ENCODE data around the gene PPP1R37. TPM values are rescaled to one million over a fixed set of nuclear protein-coding genes. Genes with fewer than 3 reads are reported as not detected.

PPP1R37 gene
- total and polyA plus RNA-seq, 4 donors = 1.8 to 10.4 (median 9.3) TPM

DNA sequence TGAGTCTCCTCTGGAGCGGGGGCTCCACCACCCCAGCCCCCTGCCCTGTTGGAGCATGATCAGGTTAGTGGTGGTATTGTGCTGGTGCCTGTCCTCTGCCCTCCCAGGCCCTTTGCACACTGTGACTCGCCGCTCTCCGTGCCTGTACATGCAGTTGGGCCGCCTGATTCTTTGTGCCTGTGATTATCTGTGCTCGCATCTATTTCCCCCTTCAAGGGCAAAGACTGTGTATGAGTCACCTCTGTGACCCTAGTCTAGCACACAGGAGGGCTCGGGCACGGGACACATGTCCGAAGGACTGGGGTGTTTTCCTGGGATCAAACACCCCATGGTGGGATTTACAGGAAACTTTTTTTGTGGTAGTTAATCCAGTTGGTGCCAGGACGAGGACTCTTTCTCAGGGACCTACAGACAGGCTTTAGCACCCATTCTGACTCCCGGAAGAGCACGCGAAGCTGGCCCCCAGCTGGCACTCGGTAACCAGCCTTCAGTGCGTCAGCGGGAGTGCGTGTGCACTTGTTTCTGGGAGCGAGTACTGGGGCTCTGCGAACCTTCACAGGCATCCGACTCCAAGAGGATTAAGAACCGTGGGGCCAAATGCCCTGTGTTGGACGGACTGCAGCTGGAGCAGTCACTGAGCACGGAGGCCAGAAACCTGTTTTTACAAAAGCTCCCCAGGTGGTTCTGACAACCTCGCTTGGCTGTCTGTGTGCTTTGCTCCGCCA is 6.7 kb downstream of the PPP1R37 start:
- Histone ChIP-seq H3K9ac (ENCODE audit: low read depth in 1 of 2, low read length in 2 of 2) (no peak overlapping the region), H3K9me3 (ENCODE audit: control insufficient read depth in 4 of 4, low read length in 3 of 4) (no peaks in the 10 kb centered on the region), H3K36me3 (ENCODE audit: control insufficient read depth in 4 of 4, insufficient read depth in 3 of 4, low read depth in 1 of 4, low read length in 3 of 4) (no peaks in the 10 kb centered on the region), H3K27me3 (ENCODE audit: control insufficient read depth in 4 of 4, insufficient read depth in 4 of 4, low read length in 3 of 4) (no peaks in the 10 kb centered on the region), H3K4me3 (ENCODE audit: low read depth in 1 of 3, low read length in 3 of 3) (no peak overlapping the region), H3K27ac (ENCODE audit: low read depth in 1 of 2, low read length in 2 of 2) (no peak overlapping the region), H3K4me1 (ENCODE audit: control insufficient read depth in 4 of 4, insufficient read depth in 4 of 4, low read length in 3 of 4) (peaks cover 13 to 61% (median 29%) of the 10 kb centered on the region in 4 donors)
- WGBS = 91% methylated on average over 25 of the region's 25 CpGs
- TF ChIP-seq REST (IDR thresholded peaks at IDR 0.05) (no peak), FOXA1 (IDR thresholded peaks at IDR 0.05) (no peak), HNF4A (conservative IDR thresholded peaks at IDR 0.05) (no peak), YY1 (IDR thresholded peaks at IDR 0.05) (no peak), FOXA2 (IDR thresholded peaks at IDR 0.05) (no peak), RXRA (IDR thresholded peaks at IDR 0.05) (no peak), TAF1 (conservative IDR thresholded peaks at IDR 0.05) (no peak), EGR1 (IDR thresholded peaks at IDR 0.05; ENCODE audit: low read depth in 2 of 2) (no peak), ATF3 (IDR thresholded peaks at IDR 0.05) (no peak)
- TF ChIP-seq, protein P1, sequence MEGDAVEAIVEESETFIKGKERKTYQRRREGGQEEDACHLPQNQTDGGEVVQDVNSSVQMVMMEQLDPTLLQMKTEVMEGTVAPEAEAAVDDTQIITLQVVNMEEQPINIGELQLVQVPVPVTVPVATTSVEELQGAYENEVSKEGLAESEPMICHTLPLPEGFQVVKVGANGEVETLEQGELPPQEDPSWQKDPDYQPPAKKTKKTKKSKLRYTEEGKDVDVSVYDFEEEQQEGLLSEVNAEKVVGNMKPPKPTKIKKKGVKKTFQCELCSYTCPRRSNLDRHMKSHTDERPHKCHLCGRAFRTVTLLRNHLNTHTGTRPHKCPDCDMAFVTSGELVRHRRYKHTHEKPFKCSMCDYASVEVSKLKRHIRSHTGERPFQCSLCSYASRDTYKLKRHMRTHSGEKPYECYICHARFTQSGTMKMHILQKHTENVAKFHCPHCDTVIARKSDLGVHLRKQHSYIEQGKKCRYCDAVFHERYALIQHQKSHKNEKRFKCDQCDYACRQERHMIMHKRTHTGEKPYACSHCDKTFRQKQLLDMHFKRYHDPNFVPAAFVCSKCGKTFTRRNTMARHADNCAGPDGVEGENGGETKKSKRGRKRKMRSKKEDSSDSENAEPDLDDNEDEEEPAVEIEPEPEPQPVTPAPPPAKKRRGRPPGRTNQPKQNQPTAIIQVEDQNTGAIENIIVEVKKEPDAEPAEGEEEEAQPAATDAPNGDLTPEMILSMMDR (IDR thresholded peaks at IDR 0.05; ENCODE audit: low read depth, low read length, missing input control) = no peak
- no peak for DNase-seq (ENCODE audit: low spot score)

DNA sequence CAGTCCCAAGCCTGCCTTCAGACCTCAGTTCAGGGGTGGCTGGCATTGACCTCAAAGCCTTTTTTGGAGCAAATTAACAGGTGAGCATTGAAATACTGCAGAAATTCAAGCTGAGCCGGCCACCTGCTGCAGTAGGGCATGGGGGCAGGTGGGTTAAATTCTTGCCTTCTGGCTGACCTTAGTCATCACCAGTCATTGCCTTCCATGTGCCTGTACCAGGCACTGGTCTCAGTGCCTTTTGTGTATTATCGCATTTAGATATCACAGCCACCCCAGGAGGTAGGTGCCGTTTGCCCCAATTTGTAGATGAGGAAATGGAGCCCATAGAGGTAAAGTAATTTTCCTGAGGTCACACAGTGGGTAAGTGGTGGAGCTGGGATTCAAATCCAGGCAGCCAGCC is 7.2 kb downstream of the PPP1R37 start:
- Histone ChIP-seq H3K9ac (ENCODE audit: low read depth in 1 of 2, low read length in 2 of 2) (no peak overlapping the region), H3K36me3 (ENCODE audit: control insufficient read depth in 4 of 4, insufficient read depth in 3 of 4, low read depth in 1 of 4, low read length in 3 of 4) (no peaks in the 10 kb centered on the region), H3K4me1 (ENCODE audit: control insufficient read depth in 4 of 4, insufficient read depth in 4 of 4, low read length in 3 of 4) (peaks cover 15 to 56% (median 24%) of the 10 kb centered on the region in 4 donors), H3K4me3 (ENCODE audit: low read depth in 1 of 3, low read length in 3 of 3) (no peak overlapping the region), H3K27me3 (ENCODE audit: control insufficient read depth in 4 of 4, insufficient read depth in 4 of 4, low read length in 3 of 4) (no peaks in the 10 kb centered on the region), H3K9me3 (ENCODE audit: control insufficient read depth in 4 of 4, low read length in 3 of 4) (no peaks in the 10 kb centered on the region), H3K27ac (ENCODE audit: low read depth in 1 of 2, low read length in 2 of 2) (no peak overlapping the region)
- TF ChIP-seq RXRA (IDR thresholded peaks at IDR 0.05) (no peak), HNF4A (conservative IDR thresholded peaks at IDR 0.05) (no peak), ZBTB33 (IDR thresholded peaks at IDR 0.05) (no peak), SP1 (IDR thresholded peaks at IDR 0.05) (no peak), EGR1 (IDR thresholded peaks at IDR 0.05; ENCODE audit: low read depth in 2 of 2) (no peak), YY1 (IDR thresholded peaks at IDR 0.05) (no peak), HNF4G (IDR thresholded peaks at IDR 0.05) (no peak), JUND (IDR thresholded peaks at IDR 0.05) (no peak), ATF3 (IDR thresholded peaks at IDR 0.05) (no peak), RAD21 (IDR thresholded peaks at IDR 0.05) (no peak), NR2F2 (IDR thresholded peaks at IDR 0.05) (no peak), TAF1 (conservative IDR thresholded peaks at IDR 0.05) (no peak)
- TF ChIP-seq, protein P1 (IDR thresholded peaks at IDR 0.05; ENCODE audit: low read depth, low read length, missing input control) = no peak
- 91% methylated on average over 3 of the region's 3 CpGs for WGBS
- DNase-seq (ENCODE audit: low spot score) = no peak
